Measurements from ENCODE around the gene PIAS2.

PIAS2 gene

DNA sequence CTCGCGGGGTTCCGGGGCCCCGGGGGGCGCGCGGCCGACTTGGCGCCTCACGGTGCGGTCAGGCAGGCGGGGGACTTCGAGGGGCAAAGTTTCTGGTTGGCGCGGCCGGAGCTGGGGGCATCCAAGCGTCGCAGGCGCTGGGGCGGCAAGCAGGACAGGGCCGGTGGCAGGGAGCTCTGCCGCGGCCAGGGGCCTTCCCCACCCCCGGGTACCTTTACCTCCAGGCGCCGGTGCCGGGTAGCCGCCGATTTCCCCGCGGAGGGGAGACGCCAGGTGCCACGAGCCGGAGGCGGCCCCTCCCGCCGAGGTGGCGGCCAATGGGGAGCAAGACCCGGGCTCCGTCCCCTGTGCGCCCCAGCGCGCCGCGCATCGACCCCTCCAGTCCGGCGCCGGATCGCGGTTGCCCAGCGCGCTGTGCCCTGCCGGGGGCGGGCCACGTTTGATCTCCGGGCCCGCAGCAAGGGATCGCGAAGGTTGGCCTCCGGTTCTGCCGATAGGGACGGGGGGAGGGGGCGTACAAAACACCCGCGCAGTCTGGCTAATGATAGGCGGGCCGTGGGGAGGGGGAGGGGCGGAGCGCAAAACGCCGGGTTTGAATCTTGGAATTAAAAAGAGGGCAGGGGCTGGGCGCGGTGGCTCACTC is 160.6 kb downstream of the PIAS2 start, which contains the start of gene ST8SIA5:
Gene ST8SIA5, minus strand, starts transcription at position 495 of the 643 bp plus-strand sequence. CDS start 545 bp downstream, outside the sequence.
- DNase-seq = peak; percentile 81 to 90

DNA sequence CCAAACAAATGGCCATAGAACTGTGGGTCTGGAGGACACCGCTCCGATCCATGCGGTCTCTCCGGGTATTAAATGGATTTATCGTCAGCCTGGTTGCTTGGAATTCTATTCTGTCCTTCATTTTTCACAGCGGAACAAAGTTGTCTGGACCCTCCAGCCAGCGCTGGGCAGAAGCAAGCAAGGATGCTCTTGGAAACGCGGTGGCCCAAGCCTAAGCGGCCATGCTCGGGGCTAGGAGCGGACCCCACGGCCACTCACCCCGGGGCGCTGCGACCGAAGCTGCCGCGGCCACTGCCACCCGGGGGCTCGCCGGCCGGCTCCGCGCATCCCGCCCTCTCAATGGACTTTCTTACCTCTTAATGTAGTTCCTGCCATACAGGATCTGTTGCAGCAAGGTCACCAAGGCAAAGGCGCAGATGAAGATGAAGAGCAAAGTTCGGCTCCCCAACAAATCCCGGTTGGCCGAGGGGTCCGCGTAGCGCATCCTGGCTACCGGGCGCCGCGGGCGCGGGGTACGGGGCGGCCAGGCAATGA is 161.2 kb downstream of the PIAS2 start:
- DNase-seq = peak in 1 of 2 experiments; percentile 17

- DNase-seq = peak in 1 of 2 experiments; percentile 48
Measured at GRCh38 chr18:46755315-46756024, 161.8 kb downstream of the PIAS2 start.

DNA sequence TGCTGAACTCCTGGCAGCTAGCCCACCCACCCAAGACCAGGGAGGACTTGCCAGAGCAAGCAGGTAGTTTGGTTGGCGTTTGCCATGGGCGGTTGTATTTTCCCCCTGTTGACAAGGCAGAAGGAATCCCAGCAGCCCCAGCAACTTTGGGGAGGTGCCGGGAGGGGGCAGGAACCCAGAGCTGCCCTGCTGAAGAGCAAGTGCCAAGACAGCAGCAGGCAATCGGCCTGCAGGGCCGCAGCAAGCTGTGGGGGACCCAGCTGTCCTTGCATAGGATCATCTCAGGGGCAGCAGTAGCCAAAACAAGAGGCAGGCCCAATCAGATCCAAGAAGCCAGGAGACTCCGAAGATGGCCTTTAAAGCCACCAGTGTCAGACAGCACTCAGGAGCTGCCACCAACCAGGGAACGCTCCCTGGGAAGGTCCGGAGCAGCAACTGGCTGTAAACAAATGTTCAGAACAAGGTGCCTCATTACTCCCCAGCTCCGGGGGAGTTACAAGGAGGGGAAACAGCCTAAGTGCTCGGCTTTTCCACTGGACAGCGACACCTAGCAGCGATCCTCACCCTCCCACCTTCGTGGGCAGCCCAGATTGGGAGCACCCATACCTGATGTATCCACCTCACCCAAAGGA is 162.5 kb downstream of the PIAS2 start:
- DNase-seq = peak; percentile 42 to 61

GRCh38 chr18:46754188-46754587 is 163.1 kb downstream of the PIAS2 start:
- no peak for DNase-seq
